A549 treated with CORT108297 at 1 μM for 4 hours (cell line): ENCODE results near the gene C9orf152. TPM values are rescaled to one million over a fixed set of nuclear protein-coding genes. Genes with fewer than 3 reads are reported as not detected.

ENCODE experiments used
- total RNA-seq: library from RNA; stranded (reverse); fragments of 200-300 nt; extraction: Qiagen RNA extraction; gene quantifications from 5 replicates; pipeline ENCODE4 v1.2.3, GENCODE V29; 2022

C9orf152 gene
- total RNA-seq, result 0.05 to 0.12 TPM (median 0.05 TPM) in 4 of 5 replicates, not detected in the other

GRCh38 chr9:110208031-110208430 lies at the start of gene C9orf152:
Gene C9orf152 (minus strand): TSS chr9:110208159. CDS start chr9:110207579, 580 bp downstream.

DNA sequence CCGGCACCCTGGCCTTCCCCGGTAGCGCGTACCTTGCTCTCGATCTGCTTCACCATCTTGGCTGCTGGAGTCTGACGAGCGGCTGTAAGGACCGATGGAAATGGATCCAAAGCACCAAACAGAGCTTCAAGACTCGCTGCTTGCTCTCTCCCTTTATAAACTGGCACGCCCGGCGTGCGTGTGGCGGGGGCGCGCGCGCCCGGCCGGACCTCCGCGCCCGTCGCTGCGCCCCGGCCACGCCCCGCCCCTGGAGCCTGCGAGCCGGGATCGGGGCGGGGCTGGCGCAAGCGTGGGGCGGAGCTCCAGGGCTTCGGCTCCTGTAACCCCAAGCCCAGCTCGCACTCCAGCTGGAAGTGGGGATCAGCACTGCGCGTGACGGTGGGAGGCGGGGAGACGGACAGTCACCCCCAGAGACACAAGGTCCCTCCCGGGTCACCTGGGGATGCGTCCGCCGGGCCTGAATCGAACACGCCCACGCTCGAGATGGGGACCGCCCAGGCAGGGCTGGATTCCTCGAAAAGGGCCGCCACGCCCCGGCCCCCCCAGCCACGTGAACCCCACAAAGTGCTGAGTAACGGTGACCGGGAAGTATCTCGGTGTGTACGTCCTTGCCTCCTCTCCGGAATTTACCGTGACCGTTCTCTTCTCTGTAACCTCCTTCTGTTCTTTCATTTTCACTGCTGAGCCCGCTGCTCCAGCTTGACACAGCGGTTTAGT lies 48.6 kb upstream of the C9orf152 start, which contains the start of gene TXN:
Gene TXN, minus strand, starts transcription at position 128 of the 717 bp plus-strand sequence. Its CDS starts 72 bp downstream, at position 56.

Other genes with a start within 250 kb of the C9orf152 start
- 1,175 to 1,466 TPM (median 1,234 TPM) in 5 replicates for gene TXN, start 48.3 kb upstream of the C9orf152 start, total RNA-seq
- gene TXNDC8, start 129.7 kb upstream of the C9orf152 start, total RNA-seq, result not detected in 5 replicates